ENCODE results near the gene NT5C1B. TPM values are rescaled to one million over a fixed set of nuclear protein-coding genes. Genes with fewer than 3 reads are reported as not detected.

NT5C1B gene
- total RNA-seq, 6 donors from 2014 or later: not detected

DNA sequence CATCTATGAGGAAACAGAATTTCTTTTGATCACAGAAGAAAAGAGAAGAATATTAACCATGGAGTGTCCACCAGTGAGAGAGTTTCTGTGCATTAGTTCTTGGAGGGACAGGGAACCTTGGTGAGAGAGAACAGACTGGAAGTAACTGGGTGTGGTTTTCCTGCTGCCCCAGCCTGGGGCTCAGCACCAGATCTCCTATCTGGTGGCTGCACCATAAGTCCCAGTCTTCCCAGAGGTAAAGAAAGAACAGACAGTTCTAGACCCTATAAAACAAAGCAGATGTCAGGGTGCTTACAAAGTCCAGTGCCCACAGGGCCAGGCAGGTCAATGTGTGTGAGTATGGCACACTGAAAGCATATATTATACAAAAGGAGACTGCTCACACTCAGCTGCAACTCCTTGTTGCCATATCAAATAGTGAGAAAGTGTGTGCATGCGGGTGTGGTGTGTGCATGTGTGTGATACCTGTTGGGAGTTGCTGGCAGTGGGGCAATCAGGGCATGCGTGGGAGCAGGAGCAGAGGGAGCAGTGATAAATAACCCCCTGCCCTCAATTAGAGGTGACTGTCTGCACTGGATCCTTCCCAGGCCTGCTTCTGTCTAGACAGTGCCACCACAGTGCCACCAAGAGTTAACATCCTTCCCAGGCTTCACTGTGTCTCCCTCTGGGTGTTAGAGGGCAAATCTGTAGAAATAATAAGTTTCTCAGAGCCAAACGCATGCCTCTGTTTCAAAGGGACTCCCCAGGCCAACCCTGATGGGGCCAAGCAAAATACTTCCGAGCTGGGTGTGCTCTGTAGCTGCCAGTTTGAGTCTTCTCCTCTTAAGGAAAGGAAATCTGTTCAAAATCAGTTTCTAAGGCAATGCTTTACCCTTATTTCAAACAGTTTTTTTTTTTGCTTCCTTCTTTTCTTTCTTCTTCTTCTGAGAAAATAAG, 74.6 kb downstream of the NT5C1B start:
- 77 to 80% methylated on average over 4 of the region's 4 CpGs for WGBS, 2 donors
- H3K27me3 ChIP-seq: no peaks in the 10 kb centered on the region
- H3K27ac ChIP-seq: peak overlapping the region in 1 of 4 donors; percentile 45
- no peak overlapping the region for H3K4me3 ChIP-seq
- H3K4me1 ChIP-seq: peaks cover 4 to 17% (median 12%) of the 10 kb centered on the region in 4 donors
- TF ChIP-seq POLR2AphosphoS5 (IDR thresholded peaks at IDR 0.05): no peak
- no peak for TF ChIP-seq EP300 (IDR thresholded peaks at IDR 0.05)
- TF ChIP-seq, protein P1, sequence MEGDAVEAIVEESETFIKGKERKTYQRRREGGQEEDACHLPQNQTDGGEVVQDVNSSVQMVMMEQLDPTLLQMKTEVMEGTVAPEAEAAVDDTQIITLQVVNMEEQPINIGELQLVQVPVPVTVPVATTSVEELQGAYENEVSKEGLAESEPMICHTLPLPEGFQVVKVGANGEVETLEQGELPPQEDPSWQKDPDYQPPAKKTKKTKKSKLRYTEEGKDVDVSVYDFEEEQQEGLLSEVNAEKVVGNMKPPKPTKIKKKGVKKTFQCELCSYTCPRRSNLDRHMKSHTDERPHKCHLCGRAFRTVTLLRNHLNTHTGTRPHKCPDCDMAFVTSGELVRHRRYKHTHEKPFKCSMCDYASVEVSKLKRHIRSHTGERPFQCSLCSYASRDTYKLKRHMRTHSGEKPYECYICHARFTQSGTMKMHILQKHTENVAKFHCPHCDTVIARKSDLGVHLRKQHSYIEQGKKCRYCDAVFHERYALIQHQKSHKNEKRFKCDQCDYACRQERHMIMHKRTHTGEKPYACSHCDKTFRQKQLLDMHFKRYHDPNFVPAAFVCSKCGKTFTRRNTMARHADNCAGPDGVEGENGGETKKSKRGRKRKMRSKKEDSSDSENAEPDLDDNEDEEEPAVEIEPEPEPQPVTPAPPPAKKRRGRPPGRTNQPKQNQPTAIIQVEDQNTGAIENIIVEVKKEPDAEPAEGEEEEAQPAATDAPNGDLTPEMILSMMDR (IDR thresholded peaks at IDR 0.05): no peak
- TF ChIP-seq POLR2A (IDR thresholded peaks at IDR 0.05): no peak
- H3K9me3 ChIP-seq: no peaks in the 10 kb centered on the region
- no peak for DNase-seq
- H3K36me3 ChIP-seq: no peaks in the 10 kb centered on the region
- ATAC-seq (ENCODE audit: low FRiP score in 2 of 2): no peak

Small RNA genes within 50 kb of the gene (small RNA-seq; reads per million reads assigned to genes)
- gene RNU6-1215P: 0 reads per million in 4 donors

Other genes starting within 250 kb of the NT5C1B start
- gene RDH14, start 28.9 kb downstream of the NT5C1B start, total RNA-seq: 10 to 100 TPM; 16.2 to 35.2 (median 26.8) TPM

Data from upper lobe of left lung (tissue), 6 donors.